GM19324 (cell line): Measurements from ENCODE around the gene TRIOBP.
A peak's percentile ranks its signal among the peaks of the same experiment; 100 is the strongest.
"Not testable (repeated sequence)": the region's sequence is repeated elsewhere in the genome, so short reads cannot be mapped to it uniquely, and the experiment has no call there.

ENCODE experiments used
- ATAC-seq: cut with Tn5 transposase; IDR thresholded peaks from one replicate; pipeline ENCODE4 v1.9.1; 2021; ENCODE audit warnings: mild to moderate bottlenecking, moderate library complexity; ENCODE audit not compliant: unreplicated experiment, low FRiP score

Gene TRIOBP

GRCh38 chr22:37696657-37697537 lies at the start of gene TRIOBP:
TSS of gene TRIOBP (plus strand) at chr22:37697048. CDS start at chr22:37701366, 4,318 bp downstream.
- no peak for ATAC-seq

- no peak for ATAC-seq
Observed at GRCh38 chr22:37647317-37647716, 49.5 kb upstream of the TRIOBP start.

- ATAC-seq = no peak
Observed at GRCh38 chr22:37647928-37648327, 48.9 kb upstream of the TRIOBP start.

- no peak for ATAC-seq
Observed at GRCh38 chr22:37650463-37651136, 46.2 kb upstream of the TRIOBP start.

- no peak for ATAC-seq
Observed at GRCh38 chr22:37654563-37655251, 42.1 kb upstream of the TRIOBP start.

GRCh38 chr22:37655252-37655563 lies 41.6 kb upstream of the TRIOBP start:
- no peak for ATAC-seq

- not testable (repeated sequence) for ATAC-seq
Observed at GRCh38 chr22:37656583-37656982, 40.3 kb upstream of the TRIOBP start.

- no peak for ATAC-seq
Observed at GRCh38 chr22:37657590-37658132, 39.2 kb upstream of the TRIOBP start.

GRCh38 chr22:37658133-37659065 lies 38.4 kb upstream of the TRIOBP start, which contains the start of gene PDXP:
TSS of gene PDXP (plus strand) at chr22:37658723. CDS start at chr22:37658783, 60 bp downstream.
- ATAC-seq = peak; percentile 88

GRCh38 chr22:37659066-37659896 lies 37.6 kb upstream of the TRIOBP start:
- ATAC-seq = peak; percentile 24

GRCh38 chr22:37659897-37660708 lies 36.7 kb upstream of the TRIOBP start:
- ATAC-seq = no peak

GRCh38 chr22:37660709-37661045 lies 36.2 kb upstream of the TRIOBP start:
- ATAC-seq = no peak

GRCh38 chr22:37661160-37661924 lies 35.5 kb upstream of the TRIOBP start:
- no peak for ATAC-seq

- ATAC-seq = no peak
Observed at GRCh38 chr22:37662039-37662438, 34.8 kb upstream of the TRIOBP start.

- no peak for ATAC-seq
Observed at GRCh38 chr22:37663521-37664140, 33.2 kb upstream of the TRIOBP start.

GRCh38 chr22:37664249-37665101 lies 32.4 kb upstream of the TRIOBP start:
- no peak for ATAC-seq
